NT2/D1 (cell line): ENCODE data around the gene NXPH1.

Experiments
- DNase-seq: peaks from one replicate; pipeline ENCODE4 v3.0.0-alpha.2; 2011; ENCODE audit warnings: low read depth, low spot score
- H3K27me3 ChIP-seq: 2 replicates; pipeline ENCODE4 v1.6.0; 2011; ENCODE audit warnings: mild to moderate bottlenecking; ENCODE audit not compliant: insufficient read length, insufficient read depth
- H3K36me3 ChIP-seq: 2 replicates; pipeline ENCODE4 v1.6.1; 2011; ENCODE audit warnings: mild to moderate bottlenecking, low read length, mixed read lengths; ENCODE audit not compliant: insufficient read depth, insufficient read length
- H3K4me1 ChIP-seq: 2 replicates; pipeline ENCODE4 v1.5.1; 2011; ENCODE audit not compliant: insufficient read depth, insufficient read length
- H3K4me3 ChIP-seq: 2 replicates; pipeline ENCODE4 v1.5.1; 2011; ENCODE audit warnings: low read depth; ENCODE audit not compliant: insufficient read length
- H3K9ac ChIP-seq: 2 replicates; pipeline ENCODE4 v1.6.0; 2011; ENCODE audit warnings: low read depth; ENCODE audit not compliant: insufficient read length
- H3K9me3 ChIP-seq: 2 replicates; pipeline ENCODE4 v1.5.1; 2011; ENCODE audit warnings: mild to moderate bottlenecking, low read length; ENCODE audit not compliant: insufficient read depth
- SUZ12 ChIP-seq: IDR thresholded peaks from 2 replicates; pipeline ENCODE4 v1.6.1; 2011; ENCODE audit not compliant: insufficient read length, insufficient read depth; ENCODE audit errors: extremely low read depth
- YY1 ChIP-seq: IDR thresholded peaks from 2 replicates; pipeline ENCODE4 v1.6.1; 2011; ENCODE audit not compliant: insufficient read length, insufficient read depth
- ZNF274 ChIP-seq: IDR thresholded peaks from 2 replicates; pipeline ENCODE4 v1.6.1; 2011; ENCODE audit warnings: mild to moderate bottlenecking, low read depth, low read length

NXPH1 gene

GRCh38 chr7:8437606-8438005 lies 4.2 kb downstream of the NXPH1 start:
- no peak for DNase-seq
- Histone ChIP-seq H3K4me3 (no peak overlapping the region), H3K27me3 (peaks cover 99% of the 10 kb centered on the region), H3K4me1 (no peaks in the 10 kb centered on the region), H3K9ac (no peak overlapping the region), H3K36me3 (no peaks in the 10 kb centered on the region), H3K9me3 (no peaks in the 10 kb centered on the region)
- no peak for TF ChIP-seq YY1
- TF ChIP-seq SUZ12 = no peak
- TF ChIP-seq ZNF274 = no peak

GRCh38 chr7:8440670-8441069 lies 7.3 kb downstream of the NXPH1 start:
- TF ChIP-seq ZNF274 (no peak), YY1 (no peak), SUZ12 (no peak)
- H3K9ac ChIP-seq = no peak overlapping the region
- H3K4me3 ChIP-seq = no peak overlapping the region
- DNase-seq = no peak
- no peaks in the 10 kb centered on the region for H3K36me3 ChIP-seq
- no peaks in the 10 kb centered on the region for H3K9me3 ChIP-seq
- H3K27me3 ChIP-seq = peaks cover 97% of the 10 kb centered on the region
- H3K4me1 ChIP-seq = no peaks in the 10 kb centered on the region

DNA sequence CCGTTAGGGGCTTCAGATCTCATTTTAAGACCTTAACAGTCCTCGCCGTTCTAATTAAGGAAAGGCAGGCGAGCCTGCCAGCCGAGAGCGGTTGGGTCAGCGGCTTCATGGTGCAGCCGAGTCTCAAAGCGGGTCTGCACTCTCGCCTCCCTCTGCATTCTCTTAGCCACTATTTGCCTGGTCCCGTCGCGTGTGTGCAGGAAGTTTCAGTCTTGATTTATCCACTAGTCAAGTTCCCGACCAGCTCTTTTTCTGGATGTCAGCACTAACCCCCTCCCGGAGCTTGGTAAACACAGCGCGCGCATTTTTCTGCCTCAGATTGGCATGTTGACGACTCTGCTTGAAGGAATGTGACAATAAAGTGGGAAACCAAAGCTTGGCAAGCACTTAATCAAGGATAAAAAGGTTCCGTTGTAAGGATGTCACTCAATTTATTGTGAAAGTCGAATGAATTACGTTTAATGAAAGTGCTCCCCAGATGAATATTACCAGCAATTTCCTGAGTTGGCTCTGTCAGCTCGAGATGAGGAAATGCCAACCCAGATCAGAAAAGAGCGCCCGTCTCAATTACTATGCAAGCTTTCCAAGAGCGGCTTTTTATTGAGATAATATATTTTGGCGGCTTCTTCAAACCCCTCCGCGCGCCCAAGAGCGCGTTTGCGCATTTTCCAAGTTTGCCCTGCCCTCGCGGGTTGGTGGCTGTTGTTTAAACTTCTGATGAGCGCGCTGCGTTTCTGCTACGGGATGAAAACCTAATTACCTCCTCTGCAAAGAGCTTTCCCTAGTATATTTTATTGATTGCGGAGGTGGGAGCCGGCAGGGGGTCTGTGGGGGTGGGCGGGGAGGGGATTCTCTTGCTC lies 7.9 kb downstream of the NXPH1 start:
- Histone ChIP-seq H3K9ac (no peak overlapping the region), H3K4me3 (peak overlapping the region; percentile 34), H3K4me1 (no peaks in the 10 kb centered on the region), H3K36me3 (no peaks in the 10 kb centered on the region), H3K27me3 (peaks cover 97% of the 10 kb centered on the region), H3K9me3 (no peaks in the 10 kb centered on the region)
- TF ChIP-seq YY1 = no peak
- no peak for TF ChIP-seq ZNF274
- TF ChIP-seq SUZ12 = no peak
- no peak for DNase-seq

- TF ChIP-seq YY1 = no peak
- no peak for TF ChIP-seq ZNF274
- peak; percentile 63 for TF ChIP-seq SUZ12
Measured at GRCh38 chr7:8442051-8442813, 8.8 kb downstream of the NXPH1 start.

DNA sequence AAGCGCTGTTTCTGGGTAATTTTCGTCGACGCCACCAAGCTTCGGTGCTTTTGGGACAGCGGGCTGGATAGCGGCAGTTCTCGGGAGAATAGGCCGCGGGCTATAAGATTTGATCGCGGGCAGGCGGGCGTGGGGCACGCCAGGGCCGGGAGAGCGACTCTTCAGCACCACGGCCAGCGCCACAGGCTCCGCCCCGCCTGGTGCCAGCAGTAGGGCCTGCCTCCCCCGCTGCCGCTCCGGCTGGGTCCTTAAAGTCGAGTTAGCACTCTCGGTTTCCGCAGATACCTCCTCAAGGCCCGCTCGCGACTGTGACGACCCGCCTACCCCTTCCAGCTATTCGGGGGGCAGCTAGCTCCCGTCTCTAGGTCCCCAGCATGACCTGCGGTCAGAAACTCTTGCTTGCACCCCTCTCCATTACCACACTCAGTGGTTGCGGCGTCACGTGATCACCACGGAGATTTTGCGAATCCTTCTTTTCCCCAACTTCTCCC lies 9.4 kb downstream of the NXPH1 start:
- DNase-seq = peak; percentile 85
- Histone ChIP-seq H3K36me3 (no peaks in the 10 kb centered on the region), H3K4me3 (peak overlapping the region; percentile 34), H3K9me3 (no peaks in the 10 kb centered on the region), H3K27me3 (peaks cover 82% of the 10 kb centered on the region), H3K4me1 (no peaks in the 10 kb centered on the region), H3K9ac (no peak overlapping the region)
- TF ChIP-seq YY1 (no peak), ZNF274 (no peak), SUZ12 (no peak)

More at GRCh38 chr7:8442051-8442813, 8.8 kb downstream of the NXPH1 start:
- Histone ChIP-seq H3K4me3 (peak overlapping the region; percentile 34), H3K36me3 (no peaks in the 10 kb centered on the region), H3K9me3 (no peaks in the 10 kb centered on the region), H3K27me3 (peaks cover 88% of the 10 kb centered on the region), H3K4me1 (no peaks in the 10 kb centered on the region), H3K9ac (no peak overlapping the region)
- peak; percentile 57 for DNase-seq

DNA sequence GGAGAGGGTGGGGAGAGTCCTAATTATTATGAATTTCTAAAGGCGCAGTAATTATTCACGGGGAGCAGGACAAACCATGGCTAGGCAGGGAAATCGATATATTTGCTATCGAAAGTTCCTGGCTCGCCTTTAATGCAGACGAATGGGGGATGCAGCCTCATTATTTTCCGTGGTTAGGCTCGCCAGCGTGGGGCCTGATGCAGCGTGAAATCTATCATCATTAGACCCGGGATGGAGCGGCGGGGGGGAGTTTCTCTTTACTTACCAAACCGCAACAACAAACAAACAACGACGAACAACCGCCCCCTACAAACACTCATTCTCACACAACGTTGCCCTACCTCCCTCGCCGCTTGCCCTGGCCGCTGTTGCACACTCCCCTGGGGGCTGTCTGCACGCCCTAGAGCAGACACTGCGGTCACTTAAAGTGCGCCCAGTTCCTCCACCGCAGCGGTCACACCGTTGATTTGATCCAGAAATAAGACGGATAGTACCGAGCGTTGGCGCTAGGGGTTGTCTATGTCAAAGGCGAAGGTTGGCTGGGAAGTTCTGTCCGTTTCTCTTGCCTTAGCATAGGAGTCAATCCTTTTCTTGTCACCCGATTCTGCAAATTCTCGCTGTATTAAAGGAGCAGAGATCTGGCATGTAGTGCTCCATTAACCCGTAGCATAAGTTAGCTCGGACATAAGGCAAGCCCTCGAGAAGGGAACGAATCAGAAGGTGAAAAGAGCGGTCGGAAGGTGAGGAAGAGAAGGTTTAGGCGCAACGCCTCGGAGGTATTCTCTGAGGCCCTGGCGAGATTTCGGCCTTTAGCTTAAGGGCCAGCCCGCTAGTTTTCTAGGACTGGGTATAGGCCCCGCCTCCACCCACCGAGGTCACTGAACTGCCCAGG lies 10.4 kb downstream of the NXPH1 start:
- TF ChIP-seq SUZ12 (no peak), YY1 (no peak), ZNF274 (no peak)
- Histone ChIP-seq H3K36me3 (no peaks in the 10 kb centered on the region), H3K27me3 (peaks cover 72% of the 10 kb centered on the region), H3K9me3 (no peaks in the 10 kb centered on the region), H3K4me3 (peak overlapping the region; percentile 34), H3K9ac (no peak overlapping the region), H3K4me1 (no peaks in the 10 kb centered on the region)
- DNase-seq = peak; percentile 75

DNA sequence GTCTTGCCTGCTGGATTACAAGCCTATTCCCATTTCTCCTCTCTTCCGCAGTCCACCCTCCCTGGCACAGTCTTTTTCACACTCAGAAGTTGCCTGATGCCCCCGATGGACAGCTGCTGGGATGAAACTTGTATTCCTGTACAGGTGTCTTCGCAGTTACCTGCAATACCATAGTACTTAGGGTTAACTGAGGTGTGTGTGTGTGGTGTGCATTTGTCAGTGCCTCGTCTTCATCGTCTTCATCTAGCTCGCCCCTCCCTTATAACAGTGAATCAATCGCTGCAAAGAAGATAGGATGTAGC lies 11.0 kb downstream of the NXPH1 start:
- no peak for TF ChIP-seq YY1
- no peak for TF ChIP-seq SUZ12
- TF ChIP-seq ZNF274 = no peak
- no peaks in the 10 kb centered on the region for H3K4me1 ChIP-seq
- no peak for DNase-seq
- no peak overlapping the region for H3K4me3 ChIP-seq
- no peak overlapping the region for H3K9ac ChIP-seq
- no peaks in the 10 kb centered on the region for H3K36me3 ChIP-seq
- no peaks in the 10 kb centered on the region for H3K9me3 ChIP-seq
- H3K27me3 ChIP-seq = peaks cover 66% of the 10 kb centered on the region
